K562 (cell line): ENCODE results near the gene LAPTM4A. TPM values are rescaled to one million over a fixed set of nuclear protein-coding genes. Genes with fewer than 3 reads are reported as not detected.

Source experiments
- ARID1B ChIP-seq: fragments of 450-650 bp; IDR thresholded peaks from 2 replicates; pipeline ENCODE4 v1.6.1; 2016; ENCODE audit warnings: antibody characterized with exemption, mild to moderate bottlenecking, inconsistent platforms
- ASH1L ChIP-seq: fragments of 450-650 bp; IDR thresholded peaks from 2 replicates; pipeline ENCODE4 v1.6.1; 2018; ENCODE audit warnings: borderline replicate concordance, mild to moderate bottlenecking, low read depth; ENCODE audit not compliant: partially characterized antibody
- FOXM1 ChIP-seq, 2 experiments: fragments of 450-650 bp in 1 of 2; sonication (generic) in 1 of 2; formaldehyde crosslinking in 1 of 2; IDR thresholded peaks; 2 replicates each; pipeline versions ENCODE4 v1.6.1 to v1.9.0; 2017 to 2022; ENCODE audit warnings: low read depth in 2 of 2, mild to moderate bottlenecking in 2 of 2, missing genetic modification reagents in 1 of 2, moderate library complexity in 1 of 2
- MECOM ChIP-seq: fragments of 250-450 bp; sonication (Bioruptor Pico); IDR thresholded peaks from 2 replicates; pipeline ENCODE4 v1.8.0; 2022; ENCODE audit warnings: inconsistent platforms
- SP2 ChIP-seq: IDR thresholded peaks from 2 replicates; pipeline ENCODE4 v1.6.1; 2011; ENCODE audit warnings: mild to moderate bottlenecking, low read depth, low read length, moderate library complexity; ENCODE audit not compliant: poor library complexity, severe bottlenecking; ENCODE audit errors: extremely low read depth
- ZNF174 ChIP-seq: fragments of 250-450 bp; sonication (Bioruptor Pico); IDR thresholded peaks from 2 replicates; pipeline ENCODE4 v1.4.0; 2020; ENCODE audit warnings: mild to moderate bottlenecking
- ZNF778 ChIP-seq: fragments of 450-650 bp; formaldehyde crosslinking; IDR thresholded peaks from 2 replicates; pipeline ENCODE4 v1.4.0; 2020; ENCODE audit warnings: mild to moderate bottlenecking, moderate library complexity
- polyA plus RNA-seq, 8 experiments: library from polyadenylated mRNA; depleted of rRNA in 4 of 8; stranded (reverse) in 5 of 8; unstranded in 3 of 8; fragments of >200 nt; fragmentation: Nextera tagmentation in 2 of 8; fragmentation: Illumina TruSeq in 1 of 8; extraction: Ambion mirVana in 2 of 8; extraction: Trizol in 1 of 8; gene quantifications; 2 replicates each; pipeline versions ENCODE4 v1.2.1 to v1.2.3, GENCODE V29; 2011 to 2014; ENCODE audit warnings: inconsistent platforms in 1 of 8, missing spikeins in 1 of 8
- total RNA-seq, 7 experiments: library from RNA; depleted of rRNA in 6 of 7; stranded (reverse); fragments of >200 nt in 6 of 7; fragmentation: Illumina TruSeq in 2 of 7; extraction: Trizol in 2 of 7; gene quantifications; 2 replicates each; pipeline versions ENCODE4 v1.2.1 to v1.2.3, GENCODE V29; 2011 to 2021; ENCODE audit warnings: low replicate concordance in 1 of 7
- TF ChIP-seq, protein P1 (sequence below): fragments of 200-800 bp; sonication (Bioruptor generic); IDR thresholded peaks from 2 replicates; pipeline ENCODE4 v1.6.1; 2016; ENCODE audit warnings: missing genetic modification characterization, missing compliant biosample characterization

LAPTM4A gene
- total and polyA plus RNA-seq, 9 of the 15 experiments (the other 6 are each of a cell fraction or from before 2014, with no cell fraction given) = 13.4 to 157 (median 50.1) TPM

DNA sequence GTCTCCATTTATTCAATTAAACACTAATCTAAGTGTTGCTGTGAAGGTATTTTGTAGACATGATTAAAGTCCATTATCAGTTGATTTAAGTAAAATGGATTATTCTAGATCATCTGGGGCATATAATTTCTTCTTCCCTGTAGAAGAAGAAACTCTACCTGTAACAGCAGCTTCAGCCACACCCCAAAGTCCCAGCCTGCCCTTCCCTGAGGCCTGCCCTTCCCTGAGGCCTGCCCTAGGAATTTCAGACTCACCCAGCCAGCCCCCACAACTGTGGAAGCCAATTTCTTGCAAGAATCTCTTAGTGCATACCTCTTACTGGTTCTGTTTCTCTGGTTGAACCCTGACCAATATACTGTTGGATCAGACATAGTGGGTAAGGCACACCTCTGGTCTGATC, 13.4 kb upstream of the LAPTM4A start (continued):
- TF ChIP-seq, protein P1, sequence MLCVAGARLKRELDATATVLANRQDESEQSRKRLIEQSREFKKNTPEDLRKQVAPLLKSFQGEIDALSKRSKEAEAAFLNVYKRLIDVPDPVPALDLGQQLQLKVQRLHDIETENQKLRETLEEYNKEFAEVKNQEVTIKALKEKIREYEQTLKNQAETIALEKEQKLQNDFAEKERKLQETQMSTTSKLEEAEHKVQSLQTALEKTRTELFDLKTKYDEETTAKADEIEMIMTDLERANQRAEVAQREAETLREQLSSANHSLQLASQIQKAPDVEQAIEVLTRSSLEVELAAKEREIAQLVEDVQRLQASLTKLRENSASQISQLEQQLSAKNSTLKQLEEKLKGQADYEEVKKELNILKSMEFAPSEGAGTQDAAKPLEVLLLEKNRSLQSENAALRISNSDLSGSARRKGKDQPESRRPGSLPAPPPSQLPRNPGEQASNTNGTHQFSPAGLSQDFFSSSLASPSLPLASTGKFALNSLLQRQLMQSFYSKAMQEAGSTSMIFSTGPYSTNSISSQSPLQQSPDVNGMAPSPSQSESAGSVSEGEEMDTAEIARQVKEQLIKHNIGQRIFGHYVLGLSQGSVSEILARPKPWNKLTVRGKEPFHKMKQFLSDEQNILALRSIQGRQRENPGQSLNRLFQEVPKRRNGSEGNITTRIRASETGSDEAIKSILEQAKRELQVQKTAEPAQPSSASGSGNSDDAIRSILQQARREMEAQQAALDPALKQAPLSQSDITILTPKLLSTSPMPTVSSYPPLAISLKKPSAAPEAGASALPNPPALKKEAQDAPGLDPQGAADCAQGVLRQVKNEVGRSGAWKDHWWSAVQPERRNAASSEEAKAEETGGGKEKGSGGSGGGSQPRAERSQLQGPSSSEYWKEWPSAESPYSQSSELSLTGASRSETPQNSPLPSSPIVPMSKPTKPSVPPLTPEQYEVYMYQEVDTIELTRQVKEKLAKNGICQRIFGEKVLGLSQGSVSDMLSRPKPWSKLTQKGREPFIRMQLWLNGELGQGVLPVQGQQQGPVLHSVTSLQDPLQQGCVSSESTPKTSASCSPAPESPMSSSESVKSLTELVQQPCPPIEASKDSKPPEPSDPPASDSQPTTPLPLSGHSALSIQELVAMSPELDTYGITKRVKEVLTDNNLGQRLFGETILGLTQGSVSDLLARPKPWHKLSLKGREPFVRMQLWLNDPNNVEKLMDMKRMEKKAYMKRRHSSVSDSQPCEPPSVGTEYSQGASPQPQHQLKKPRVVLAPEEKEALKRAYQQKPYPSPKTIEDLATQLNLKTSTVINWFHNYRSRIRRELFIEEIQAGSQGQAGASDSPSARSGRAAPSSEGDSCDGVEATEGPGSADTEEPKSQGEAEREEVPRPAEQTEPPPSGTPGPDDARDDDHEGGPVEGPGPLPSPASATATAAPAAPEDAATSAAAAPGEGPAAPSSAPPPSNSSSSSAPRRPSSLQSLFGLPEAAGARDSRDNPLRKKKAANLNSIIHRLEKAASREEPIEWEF (CRISPR knock-in tag) = no peak
- no peak for TF ChIP-seq ARID1B
- no peak for TF ChIP-seq ZNF778 (CRISPR knock-in tag)
- TF ChIP-seq SP2 = no peak
- TF ChIP-seq ZNF174 (CRISPR knock-in tag) = no peak
- no peak for TF ChIP-seq ASH1L
- no peak for TF ChIP-seq MECOM (CRISPR knock-in tag)
- TF ChIP-seq FOXM1 (IDR thresholded peaks at IDR 0.05; ENCODE audit: low read depth) = no peak
- TF ChIP-seq FOXM1 (CRISPR knock-in tag; IDR thresholded peaks at IDR 0.05; ENCODE audit: low read depth) = no peak
